ENCODE results near the gene LMBR1. TPM values are rescaled to one million over a fixed set of nuclear protein-coding genes. Genes with fewer than 3 reads are reported as not detected.
"Not testable (repeated sequence)": the region's sequence is repeated elsewhere in the genome, so short reads cannot be mapped to it uniquely, and the experiment has no call there.

Gene LMBR1
- total and polyA plus RNA-seq, 2 donors (not counting 1 experiment from before 2014, with no cell fraction given), result 30.8 to 41.6 TPM

DNA sequence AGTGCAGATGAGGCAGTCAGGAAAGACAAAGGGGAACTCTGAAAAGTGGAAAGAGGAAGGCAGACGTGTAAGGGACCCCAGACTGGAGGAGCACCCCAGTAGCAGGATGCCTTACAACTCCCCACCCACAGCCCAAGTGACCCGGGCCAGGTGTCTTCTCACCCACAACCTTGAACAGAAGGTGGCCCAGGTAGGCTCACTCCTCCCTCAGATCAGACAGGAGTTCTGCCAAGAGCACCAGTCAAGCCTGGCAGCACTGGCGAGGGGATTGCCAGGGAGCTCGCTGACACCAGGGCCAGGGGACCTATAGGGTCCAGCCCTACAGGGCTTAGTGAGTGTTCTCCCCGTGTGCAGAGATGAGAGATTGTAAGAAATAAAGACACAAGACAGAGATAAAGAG is 27.1 kb upstream of the LMBR1 start:
- Histone ChIP-seq H3K9me3 (ENCODE audit: control insufficient read depth, insufficient read depth, low read depth, low read length) (no peaks in the 10 kb centered on the region), H3K9ac (ENCODE audit: insufficient read depth, low read length) (no peak overlapping the region), H2AFZ (ENCODE audit: low read length) (no peak overlapping the region), H3K27ac (ENCODE audit: insufficient read depth, low read length) (no peak overlapping the region), H3K27me3 (ENCODE audit: control insufficient read depth, insufficient read depth, low read length) (no peaks in the 10 kb centered on the region), H3K4me1 (ENCODE audit: control insufficient read depth, extremely low read depth, insufficient read depth, low read length) (no peaks in the 10 kb centered on the region), H4K20me1 (ENCODE audit: control insufficient read depth, extremely low read depth, insufficient read depth, low read length) (no peaks in the 10 kb centered on the region), H3K36me3 (ENCODE audit: control insufficient read depth, insufficient read depth, low read length) (no peaks in the 10 kb centered on the region), H3K79me2 (ENCODE audit: control insufficient read depth, insufficient read depth, low read length) (no peaks in the 10 kb centered on the region), H3K4me2 (ENCODE audit: extremely low read depth, insufficient read depth, low read length) (no peak overlapping the region), H3K4me3 (replicated peaks in 1 of 4; ENCODE audit: control extremely low read depth in 1 of 4, insufficient read depth in 1 of 4, low read depth in 3 of 4, low read length in 4 of 4) (no peak overlapping the region)
- DNase-seq (ENCODE audit: low read depth in 2 of 2), result no peak
- no peak for TF ChIP-seq EZH2 (IDR thresholded peaks at IDR 0.05; ENCODE audit: low read length, missing control alignments)
- TF ChIP-seq, protein P1, sequence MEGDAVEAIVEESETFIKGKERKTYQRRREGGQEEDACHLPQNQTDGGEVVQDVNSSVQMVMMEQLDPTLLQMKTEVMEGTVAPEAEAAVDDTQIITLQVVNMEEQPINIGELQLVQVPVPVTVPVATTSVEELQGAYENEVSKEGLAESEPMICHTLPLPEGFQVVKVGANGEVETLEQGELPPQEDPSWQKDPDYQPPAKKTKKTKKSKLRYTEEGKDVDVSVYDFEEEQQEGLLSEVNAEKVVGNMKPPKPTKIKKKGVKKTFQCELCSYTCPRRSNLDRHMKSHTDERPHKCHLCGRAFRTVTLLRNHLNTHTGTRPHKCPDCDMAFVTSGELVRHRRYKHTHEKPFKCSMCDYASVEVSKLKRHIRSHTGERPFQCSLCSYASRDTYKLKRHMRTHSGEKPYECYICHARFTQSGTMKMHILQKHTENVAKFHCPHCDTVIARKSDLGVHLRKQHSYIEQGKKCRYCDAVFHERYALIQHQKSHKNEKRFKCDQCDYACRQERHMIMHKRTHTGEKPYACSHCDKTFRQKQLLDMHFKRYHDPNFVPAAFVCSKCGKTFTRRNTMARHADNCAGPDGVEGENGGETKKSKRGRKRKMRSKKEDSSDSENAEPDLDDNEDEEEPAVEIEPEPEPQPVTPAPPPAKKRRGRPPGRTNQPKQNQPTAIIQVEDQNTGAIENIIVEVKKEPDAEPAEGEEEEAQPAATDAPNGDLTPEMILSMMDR (conservative IDR thresholded peaks at IDR 0.05 in 1 of 2, IDR thresholded peaks at IDR 0.05 in 1 of 2; ENCODE audit: low read depth in 1 of 2, low read length in 2 of 2), result no peak

GRCh38 chr7:156919132-156919713 is 26.2 kb upstream of the LMBR1 start:
- H2AFZ ChIP-seq (ENCODE audit: low read length), result no peak overlapping the region
- no peak overlapping the region for H3K4me2 ChIP-seq (ENCODE audit: extremely low read depth, insufficient read depth, low read length)
- no peak for DNase-seq (ENCODE audit: low read depth in 2 of 2)
- H3K4me3 ChIP-seq (replicated peaks in 1 of 4; ENCODE audit: control extremely low read depth in 1 of 4, insufficient read depth in 1 of 4, low read depth in 3 of 4, low read length in 4 of 4), result no peak overlapping the region
- no peak overlapping the region for H3K9ac ChIP-seq (ENCODE audit: insufficient read depth, low read length)
- TF ChIP-seq, protein P1 (conservative IDR thresholded peaks at IDR 0.05 in 1 of 2, IDR thresholded peaks at IDR 0.05 in 1 of 2; ENCODE audit: low read depth in 1 of 2, low read length in 2 of 2), result no peak
- TF ChIP-seq EZH2 (IDR thresholded peaks at IDR 0.05; ENCODE audit: low read length, missing control alignments), result no peak
- H3K79me2 ChIP-seq (ENCODE audit: control insufficient read depth, insufficient read depth, low read length), result no peaks in the 10 kb centered on the region
- no peak overlapping the region for H3K27ac ChIP-seq (ENCODE audit: insufficient read depth, low read length)
- H3K9me3 ChIP-seq (ENCODE audit: control insufficient read depth, insufficient read depth, low read depth, low read length), result no peaks in the 10 kb centered on the region
- H4K20me1 ChIP-seq (ENCODE audit: control insufficient read depth, extremely low read depth, insufficient read depth, low read length), result no peaks in the 10 kb centered on the region
- no peaks in the 10 kb centered on the region for H3K36me3 ChIP-seq (ENCODE audit: control insufficient read depth, insufficient read depth, low read length)
- H3K27me3 ChIP-seq (ENCODE audit: control insufficient read depth, insufficient read depth, low read length), result no peaks in the 10 kb centered on the region
- no peaks in the 10 kb centered on the region for H3K4me1 ChIP-seq (ENCODE audit: control insufficient read depth, extremely low read depth, insufficient read depth, low read length)

- Histone ChIP-seq H3K79me2 (ENCODE audit: control insufficient read depth, insufficient read depth, low read length) (no peaks in the 10 kb centered on the region), H3K9me3 (ENCODE audit: control insufficient read depth, insufficient read depth, low read depth, low read length) (no peaks in the 10 kb centered on the region), H3K4me3 (replicated peaks in 1 of 4; ENCODE audit: control extremely low read depth in 1 of 4, insufficient read depth in 1 of 4, low read depth in 3 of 4, low read length in 4 of 4) (no peak overlapping the region), H3K4me1 (ENCODE audit: control insufficient read depth, extremely low read depth, insufficient read depth, low read length) (no peaks in the 10 kb centered on the region), H2AFZ (ENCODE audit: low read length) (no peak overlapping the region), H3K9ac (ENCODE audit: insufficient read depth, low read length) (no peak overlapping the region), H3K27me3 (ENCODE audit: control insufficient read depth, insufficient read depth, low read length) (no peaks in the 10 kb centered on the region), H4K20me1 (ENCODE audit: control insufficient read depth, extremely low read depth, insufficient read depth, low read length) (no peaks in the 10 kb centered on the region), H3K27ac (ENCODE audit: insufficient read depth, low read length) (no peak overlapping the region), H3K4me2 (ENCODE audit: extremely low read depth, insufficient read depth, low read length) (no peak overlapping the region), H3K36me3 (ENCODE audit: control insufficient read depth, insufficient read depth, low read length) (no peaks in the 10 kb centered on the region)
- DNase-seq (ENCODE audit: low read depth in 2 of 2), result no peak
- TF ChIP-seq, protein P1 (conservative IDR thresholded peaks at IDR 0.05 in 1 of 2, IDR thresholded peaks at IDR 0.05 in 1 of 2; ENCODE audit: low read depth in 1 of 2, low read length in 2 of 2), result no peak
Observed at GRCh38 chr7:156918635-156919034, 25.7 kb upstream of the LMBR1 start.

DNA sequence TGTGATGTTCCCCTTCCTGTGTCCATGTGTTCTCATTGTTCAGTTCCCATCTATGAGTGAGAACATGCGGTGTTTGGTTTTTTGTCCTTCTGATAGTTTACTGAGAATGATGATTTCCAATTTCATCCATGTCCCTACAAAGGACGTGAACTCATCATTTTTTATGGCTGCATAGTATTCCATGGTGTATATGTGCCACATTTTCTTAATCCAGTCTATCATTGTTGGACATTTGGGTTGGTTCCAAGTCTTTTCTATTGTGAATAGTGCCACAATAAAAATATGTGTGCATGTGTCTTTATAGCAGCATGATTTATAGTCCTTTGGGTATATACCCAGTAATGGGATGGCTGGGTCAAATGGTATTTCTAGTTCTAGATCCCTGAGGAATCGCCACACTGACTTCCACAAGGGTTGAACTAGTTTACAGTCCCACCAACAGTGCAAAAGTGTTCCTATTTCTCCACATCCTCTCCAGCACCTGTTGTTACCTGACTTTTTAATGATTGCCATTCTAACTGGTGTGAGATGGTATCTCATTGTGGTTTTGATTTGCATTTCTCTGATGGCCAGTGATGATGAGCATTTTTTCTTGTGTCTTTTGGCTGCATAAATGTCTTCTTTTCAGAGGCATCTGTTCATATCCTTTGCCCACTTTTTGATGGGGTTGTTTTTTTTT is 16.7 kb upstream of the LMBR1 start:
- not testable (repeated sequence) for H3K4me2 ChIP-seq (ENCODE audit: extremely low read depth, insufficient read depth, low read length); DNase-seq (ENCODE audit: low read depth in 2 of 2); H3K27ac ChIP-seq (ENCODE audit: insufficient read depth, low read length)

More for the DNA sequence above, 16.7 kb upstream of the LMBR1 start:
- H3K36me3 ChIP-seq (ENCODE audit: control insufficient read depth, insufficient read depth, low read length); H3K9ac ChIP-seq (ENCODE audit: insufficient read depth, low read length); H3K9me3 ChIP-seq (ENCODE audit: control insufficient read depth, insufficient read depth, low read depth, low read length); H3K4me3 ChIP-seq (replicated peaks in 1 of 4; ENCODE audit: control extremely low read depth in 1 of 4, insufficient read depth in 1 of 4, low read depth in 3 of 4, low read length in 4 of 4); H3K4me1 ChIP-seq (ENCODE audit: control insufficient read depth, extremely low read depth, insufficient read depth, low read length); H2AFZ ChIP-seq (ENCODE audit: low read length); H4K20me1 ChIP-seq (ENCODE audit: control insufficient read depth, extremely low read depth, insufficient read depth, low read length); H3K79me2 ChIP-seq (ENCODE audit: control insufficient read depth, insufficient read depth, low read length); H3K27me3 ChIP-seq (ENCODE audit: control insufficient read depth, insufficient read depth, low read length): not testable (repeated sequence)

Data from fibroblast of lung (primary cell).